Activated T-cell treated with anti-CD3 and anti-CD28 coated beads, Interleukin-2, amount 50 U/mL, for 4 hours (primary cell): ENCODE data around the gene FLOT2. TPM values are rescaled to one million over a fixed set of nuclear protein-coding genes. Genes with fewer than 3 reads are reported as not detected.
"Not testable (repeated sequence)": the region's sequence is repeated elsewhere in the genome, so short reads cannot be mapped to it uniquely, and the experiment has no call there.

Experiments
- ATAC-seq, 2 donors: fragments of 200-7000 bp; cut with Tn5 transposase; one replicate each; pipeline ENCODE4 v1.10.0; 2021
- DNase-seq: peaks from one replicate; pipeline ENCODE4 v3.0.0-alpha.2; 2020
- H3K27me3 Mint-ChIP-seq: one replicate; pipeline ENCODE4 v1.8.0; 2021; ENCODE audit warnings: low read depth, mixed read lengths
- H3K36me3 Mint-ChIP-seq: one replicate; pipeline ENCODE4 v1.8.0; 2022; ENCODE audit warnings: mixed read lengths; ENCODE audit not compliant: insufficient read depth
- H3K4me1 Mint-ChIP-seq: one replicate; pipeline ENCODE4 v1.8.0; 2021; ENCODE audit warnings: low read depth, mixed read lengths
- H3K4me3 Mint-ChIP-seq: one replicate; pipeline ENCODE4 v1.8.0; 2021; ENCODE audit warnings: mild to moderate bottlenecking, moderate library complexity, mixed read lengths
- H3K9me3 Mint-ChIP-seq: one replicate; pipeline ENCODE4 v1.8.0; 2021; ENCODE audit warnings: mixed read lengths
- total RNA-seq, 3 donors: library from RNA; stranded (reverse); gene quantifications; one replicate each; pipeline ENCODE4 v1.2.1, GENCODE V29; 2021

FLOT2 gene
- total RNA-seq, 3 donors from 2014 or later: 48.3 to 62.9 (median 59.3) TPM

GRCh38 chr17:28879886-28880571, 17.5 kb downstream of the FLOT2 start:
- peaks cover 37% of the 10 kb centered on the region for H3K36me3 Mint-ChIP-seq
- peaks cover 21% of the 10 kb centered on the region for H3K4me1 Mint-ChIP-seq
- H3K4me3 Mint-ChIP-seq: no peak overlapping the region
- no peak for ATAC-seq
- no peak for DNase-seq
- no peaks in the 10 kb centered on the region for H3K9me3 Mint-ChIP-seq
- no peaks in the 10 kb centered on the region for H3K27me3 Mint-ChIP-seq

- H3K27me3 Mint-ChIP-seq: no peaks in the 10 kb centered on the region
- H3K4me3 Mint-ChIP-seq: no peak overlapping the region
- DNase-seq (no peak), ATAC-seq (no peak)
- H3K4me1 Mint-ChIP-seq: peaks cover 17% of the 10 kb centered on the region
- peaks cover 31% of the 10 kb centered on the region for H3K36me3 Mint-ChIP-seq
- H3K9me3 Mint-ChIP-seq: no peaks in the 10 kb centered on the region
Observed at GRCh38 chr17:28878981-28879380, 18.6 kb downstream of the FLOT2 start.

- Mint-ChIP-seq H3K9me3 (no peaks in the 10 kb centered on the region), H3K27me3 (no peaks in the 10 kb centered on the region), H3K4me1 (peaks cover 17% of the 10 kb centered on the region), H3K36me3 (peaks cover 30% of the 10 kb centered on the region), H3K4me3 (no peak overlapping the region)
- ATAC-seq (peak; percentile 23 to 52), DNase-seq (no peak)
Observed at GRCh38 chr17:28878158-28878910, 19.2 kb downstream of the FLOT2 start.

- not testable (repeated sequence) for H3K4me3 Mint-ChIP-seq, H3K27me3 Mint-ChIP-seq, H3K9me3 Mint-ChIP-seq, DNase-seq, ATAC-seq
- peaks cover 20% of the 10 kb centered on the region for H3K36me3 Mint-ChIP-seq
- peaks cover 18% of the 10 kb centered on the region for H3K4me1 Mint-ChIP-seq
Observed at GRCh38 chr17:28877150-28877711, 20.3 kb downstream of the FLOT2 start.

GRCh38 chr17:28875848-28876550, 21.5 kb downstream of the FLOT2 start:
- Mint-ChIP-seq H3K36me3 (peaks cover 15% of the 10 kb centered on the region), H3K4me3 (no peak overlapping the region), H3K27me3 (no peaks in the 10 kb centered on the region), H3K9me3 (no peaks in the 10 kb centered on the region), H3K4me1 (peaks cover 28% of the 10 kb centered on the region)
- no peak for DNase-seq
- peak; percentile 71 to 79 for ATAC-seq

GRCh38 chr17:28874750-28875149, 22.8 kb downstream of the FLOT2 start:
- DNase-seq (no peak), ATAC-seq (no peak)
- Mint-ChIP-seq H3K36me3 (peaks cover 9% of the 10 kb centered on the region), H3K4me3 (no peak overlapping the region), H3K27me3 (no peaks in the 10 kb centered on the region), H3K9me3 (no peaks in the 10 kb centered on the region), H3K4me1 (peaks cover 31% of the 10 kb centered on the region)

GRCh38 chr17:28873839-28874238, 23.7 kb downstream of the FLOT2 start:
- DNase-seq: no peak
- Mint-ChIP-seq H3K9me3 (no peaks in the 10 kb centered on the region), H3K4me3 (no peak overlapping the region), H3K27me3 (no peaks in the 10 kb centered on the region), H3K4me1 (peaks cover 31% of the 10 kb centered on the region), H3K36me3 (peaks cover 5% of the 10 kb centered on the region)
- ATAC-seq: no peak

- Mint-ChIP-seq H3K9me3 (no peaks in the 10 kb centered on the region), H3K4me1 (peaks cover 21% of the 10 kb centered on the region), H3K4me3 (no peak overlapping the region), H3K36me3 (no peaks in the 10 kb centered on the region), H3K27me3 (no peaks in the 10 kb centered on the region)
- DNase-seq: no peak
- peak; percentile 69 to 76 for ATAC-seq
Observed at GRCh38 chr17:28871056-28871579, 26.4 kb downstream of the FLOT2 start.

- no peak for ATAC-seq
Observed at GRCh38 chr17:28867276-28867675, 30.3 kb downstream of the FLOT2 start.

GRCh38 chr17:28865946-28866752, 31.4 kb downstream of the FLOT2 start:
- ATAC-seq (peak in 1 of 2 donors; percentile 38), DNase-seq (no peak)
- Mint-ChIP-seq H3K4me3 (no peak overlapping the region), H3K36me3 (peaks cover 2% of the 10 kb centered on the region), H3K9me3 (no peaks in the 10 kb centered on the region), H3K4me1 (peaks cover 5% of the 10 kb centered on the region), H3K27me3 (no peaks in the 10 kb centered on the region)

More at GRCh38 chr17:28867276-28867675, 30.3 kb downstream of the FLOT2 start:
- DNase-seq: no peak
- Mint-ChIP-seq H3K9me3 (no peaks in the 10 kb centered on the region), H3K27me3 (no peaks in the 10 kb centered on the region), H3K4me1 (peaks cover 12% of the 10 kb centered on the region), H3K36me3 (no peaks in the 10 kb centered on the region), H3K4me3 (no peak overlapping the region)

GRCh38 chr17:28864991-28865849, 32.3 kb downstream of the FLOT2 start:
- DNase-seq (no peak), ATAC-seq (no peak)
- Mint-ChIP-seq H3K4me1 (no peaks in the 10 kb centered on the region), H3K9me3 (no peaks in the 10 kb centered on the region), H3K27me3 (no peaks in the 10 kb centered on the region), H3K36me3 (peaks cover 7% of the 10 kb centered on the region), H3K4me3 (no peak overlapping the region)

- ATAC-seq (no peak), DNase-seq (no peak)
- H3K9me3 Mint-ChIP-seq: no peaks in the 10 kb centered on the region
Observed at GRCh38 chr17:28863953-28864352, 33.6 kb downstream of the FLOT2 start.

GRCh38 chr17:28862561-28862960, 35.0 kb downstream of the FLOT2 start:
- Mint-ChIP-seq H3K4me3 (no peak overlapping the region), H3K4me1 (peaks cover 7% of the 10 kb centered on the region), H3K36me3 (peaks cover 18% of the 10 kb centered on the region), H3K27me3 (no peaks in the 10 kb centered on the region), H3K9me3 (no peaks in the 10 kb centered on the region)
- ATAC-seq (no peak), DNase-seq (no peak)

More at GRCh38 chr17:28863953-28864352, 33.6 kb downstream of the FLOT2 start:
- peaks cover 11% of the 10 kb centered on the region for H3K36me3 Mint-ChIP-seq
- H3K27me3 Mint-ChIP-seq: no peaks in the 10 kb centered on the region
- H3K4me3 Mint-ChIP-seq: no peak overlapping the region
- H3K4me1 Mint-ChIP-seq: no peaks in the 10 kb centered on the region
